Sigmoid colon (tissue), 4 donors: Measurements from ENCODE around the gene EDEM1.

Source experiments
- POLR2A ChIP-seq, 2 donors: fragments of 450-650 bp; IDR thresholded peaks; one replicate each; pipeline ENCODE4 v1.6.1; 2016; ENCODE audit warnings: antibody characterized with exemption in 2 of 2, mild to moderate bottlenecking in 2 of 2, moderate library complexity in 2 of 2
- POLR2AphosphoS5 ChIP-seq, 4 donors: sonication (generic); formaldehyde crosslinking; IDR thresholded peaks; one replicate each; pipeline ENCODE4 v1.6.1; 2017; ENCODE audit warnings: antibody characterized with exemption in 4 of 4
- TF ChIP-seq, protein P1 (sequence below), 4 experiments: fragments of 450-650 bp in 3 of 4; fragments of 200-600 bp in 1 of 4; IDR thresholded peaks; one replicate each; pipeline ENCODE4 v1.5.1; 2016 to 2019; ENCODE audit warnings: antibody characterized with exemption in 4 of 4, mild to moderate bottlenecking in 3 of 4, moderate library complexity in 2 of 4

DNA sequence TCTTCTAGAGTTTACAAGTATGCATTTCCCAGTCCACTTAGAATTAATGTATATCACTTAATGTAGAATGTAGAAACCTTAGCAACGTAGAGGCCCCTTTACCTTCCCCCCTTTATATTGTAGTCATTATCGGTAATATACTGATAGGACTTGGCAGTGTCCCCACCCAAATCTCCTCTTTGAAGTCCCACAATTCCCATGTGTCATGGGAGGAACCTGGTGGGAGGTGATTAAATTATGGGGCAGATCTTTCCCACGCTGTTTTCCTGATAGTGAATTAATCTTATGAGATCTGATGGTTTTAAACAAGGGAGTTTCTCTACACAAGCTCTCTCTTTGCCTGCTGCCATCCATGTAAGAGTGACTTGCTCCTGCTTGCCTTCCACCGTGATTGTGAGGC is 34.4 kb upstream of the EDEM1 start:
- TF ChIP-seq POLR2AphosphoS5 (IDR thresholded peaks at IDR 0.05) (no peak), POLR2A (IDR thresholded peaks at IDR 0.05) (no peak)
- TF ChIP-seq, protein P1, sequence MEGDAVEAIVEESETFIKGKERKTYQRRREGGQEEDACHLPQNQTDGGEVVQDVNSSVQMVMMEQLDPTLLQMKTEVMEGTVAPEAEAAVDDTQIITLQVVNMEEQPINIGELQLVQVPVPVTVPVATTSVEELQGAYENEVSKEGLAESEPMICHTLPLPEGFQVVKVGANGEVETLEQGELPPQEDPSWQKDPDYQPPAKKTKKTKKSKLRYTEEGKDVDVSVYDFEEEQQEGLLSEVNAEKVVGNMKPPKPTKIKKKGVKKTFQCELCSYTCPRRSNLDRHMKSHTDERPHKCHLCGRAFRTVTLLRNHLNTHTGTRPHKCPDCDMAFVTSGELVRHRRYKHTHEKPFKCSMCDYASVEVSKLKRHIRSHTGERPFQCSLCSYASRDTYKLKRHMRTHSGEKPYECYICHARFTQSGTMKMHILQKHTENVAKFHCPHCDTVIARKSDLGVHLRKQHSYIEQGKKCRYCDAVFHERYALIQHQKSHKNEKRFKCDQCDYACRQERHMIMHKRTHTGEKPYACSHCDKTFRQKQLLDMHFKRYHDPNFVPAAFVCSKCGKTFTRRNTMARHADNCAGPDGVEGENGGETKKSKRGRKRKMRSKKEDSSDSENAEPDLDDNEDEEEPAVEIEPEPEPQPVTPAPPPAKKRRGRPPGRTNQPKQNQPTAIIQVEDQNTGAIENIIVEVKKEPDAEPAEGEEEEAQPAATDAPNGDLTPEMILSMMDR (IDR thresholded peaks at IDR 0.05) = no peak
